Neuronal stem cell (in vitro differentiated cells): ENCODE data around the gene EQTN.

Experiments used
- DNase-seq: peaks from one replicate; pipeline ENCODE4 v3.0.0-alpha.2; 2013; ENCODE audit warnings: low spot score
- H2AFZ ChIP-seq: one replicate; pipeline ENCODE4 v1.6.1; 2013; ENCODE audit warnings: mild to moderate bottlenecking, low read length, inconsistent platforms
- H2AK5ac ChIP-seq: 2 replicates; pipeline ENCODE4 v1.6.1; 2013; ENCODE audit warnings: low read depth, mild to moderate bottlenecking, inconsistent platforms, low read length, moderate library complexity, mixed read lengths
- H2BK120ac ChIP-seq: 2 replicates; pipeline ENCODE4 v1.6.1; 2013; ENCODE audit warnings: low read depth, mild to moderate bottlenecking, inconsistent platforms, low read length, moderate library complexity, mixed read lengths
- H2BK12ac ChIP-seq: one replicate; pipeline ENCODE4 v1.6.1; 2013; ENCODE audit warnings: low read length, inconsistent platforms
- H2BK15ac ChIP-seq: 2 replicates; pipeline ENCODE4 v1.6.1; 2013; ENCODE audit warnings: mild to moderate bottlenecking, low read length, inconsistent platforms, mixed read lengths
- H2BK5ac ChIP-seq: one replicate; pipeline ENCODE4 v1.6.1; 2013; ENCODE audit warnings: inconsistent platforms, mild to moderate bottlenecking, low read length, moderate library complexity
- H3K14ac ChIP-seq: one replicate; pipeline ENCODE4 v1.6.1; 2013; ENCODE audit warnings: low read length, inconsistent platforms
- H3K18ac ChIP-seq: 2 replicates; pipeline ENCODE4 v1.6.1; 2013; ENCODE audit warnings: low read length, inconsistent platforms
- H3K23ac ChIP-seq: 2 replicates; pipeline ENCODE4 v1.6.1; 2013; ENCODE audit warnings: low read depth, mild to moderate bottlenecking, mixed read lengths, low read length, inconsistent platforms; ENCODE audit not compliant: poor library complexity
- H3K27ac ChIP-seq: replicated peaks from 3 replicates; pipeline ENCODE4 v1.5.1; 2013; ENCODE audit warnings: low read length, inconsistent platforms
- H3K27me3 ChIP-seq, 3 experiments: 2 replicates each; pipeline ENCODE4 v1.6.1; 2013; ENCODE audit warnings: low read length in 3 of 3, mild to moderate bottlenecking in 2 of 3, inconsistent platforms in 1 of 3, low read depth in 1 of 3, mixed read lengths in 1 of 3, moderate library complexity in 1 of 3; ENCODE audit not compliant: control insufficient read depth in 3 of 3, insufficient read depth in 3 of 3
- H3K36me3 ChIP-seq, 2 donors: replicated peaks in 1 of 2; 2 replicates each; pipeline ENCODE4 v1.6.1; 2013; ENCODE audit warnings: low read length in 2 of 2; ENCODE audit not compliant: control insufficient read depth in 2 of 2, insufficient read depth in 2 of 2
- H3K4ac ChIP-seq: 2 replicates; pipeline ENCODE4 v1.6.1; 2013; ENCODE audit warnings: inconsistent platforms, mild to moderate bottlenecking, low read length, moderate library complexity
- H3K4me1 ChIP-seq, 2 donors: 1 replicate in 1 of 2; 2 replicates in 1 of 2; pipeline ENCODE4 v1.6.1; 2013; ENCODE audit warnings: low read length in 2 of 2, low read depth in 1 of 2; ENCODE audit not compliant: control insufficient read depth in 2 of 2, insufficient read depth in 1 of 2
- H3K4me2 ChIP-seq: one replicate; pipeline ENCODE4 v1.6.1; 2013; ENCODE audit warnings: mild to moderate bottlenecking, low read length, inconsistent platforms; ENCODE audit not compliant: insufficient read depth, poor library complexity, severe bottlenecking
- H3K4me3 ChIP-seq, 2 donors: 2 replicates each; pipeline ENCODE4 v1.5.1; 2013; ENCODE audit warnings: low read length in 2 of 2, mild to moderate bottlenecking in 2 of 2, inconsistent platforms in 1 of 2, moderate library complexity in 1 of 2
- H3K79me1 ChIP-seq: one replicate; pipeline ENCODE4 v1.6.1; 2013; ENCODE audit warnings: low read depth, mild to moderate bottlenecking, inconsistent platforms, low read length, moderate library complexity
- H3K9ac ChIP-seq: one replicate; pipeline ENCODE4 v1.6.1; 2013; ENCODE audit warnings: mild to moderate bottlenecking, low read depth, low read length, inconsistent platforms; ENCODE audit not compliant: poor library complexity
- H3K9me3 ChIP-seq, 2 donors: replicated peaks in 1 of 2; 2 replicates each; pipeline versions ENCODE3 to v1.6.1; 2013; ENCODE audit warnings: low read length in 2 of 2, mild to moderate bottlenecking in 2 of 2, inconsistent platforms in 1 of 2, low read depth in 1 of 2, mixed read lengths in 1 of 2, moderate library complexity in 1 of 2; ENCODE audit not compliant: control insufficient read depth in 2 of 2, insufficient read depth in 1 of 2
- H4K8ac ChIP-seq: one replicate; pipeline ENCODE4 v1.6.1; 2013; ENCODE audit warnings: low read depth, mild to moderate bottlenecking, inconsistent platforms, low read length, moderate library complexity
- H4K91ac ChIP-seq: one replicate; pipeline ENCODE4 v1.6.1; 2013; ENCODE audit warnings: low read length, low read depth, mild to moderate bottlenecking, inconsistent platforms; ENCODE audit not compliant: poor library complexity
- WGBS, 2 donors: extraction: QIAGEN DNeasy Blood & Tissue Kit; methylation state at CpG; one replicate each; pipeline ENCODE4 v1.1.7; 2013; ENCODE audit warnings: missing lambda C conversion rate in 2 of 2, mixed read lengths in 1 of 2; ENCODE audit not compliant: insufficient read length in 2 of 2, insufficient replicate concordance in 1 of 2; ENCODE audit errors: extremely low coverage in 2 of 2; 5-methylcytosine and 5-hydroxymethylcytosine counted together

Gene EQTN

GRCh38 chr9:27278374-27278773, 18.6 kb downstream of the EQTN start:
- Histone ChIP-seq H2BK120ac (no peak overlapping the region), H3K27ac (no peak overlapping the region), H2BK15ac (no peak overlapping the region), H3K14ac (no peak overlapping the region), H3K9me3 (no peaks in the 10 kb centered on the region), H3K27me3 (no peaks in the 10 kb centered on the region), H2BK5ac (no peak overlapping the region), H3K36me3 (no peaks in the 10 kb centered on the region), H3K4ac (no peak overlapping the region), H2BK12ac (no peak overlapping the region), H3K23ac (no peak overlapping the region), H2AK5ac (no peak overlapping the region), H3K9ac (no peak overlapping the region), H4K8ac (no peak overlapping the region), H3K4me3 (no peak overlapping the region), H3K4me2 (no peak overlapping the region), H3K79me1 (no peaks in the 10 kb centered on the region), H3K4me1 (peaks cover 0 to 2% of the 10 kb centered on the region in 2 donors), H3K18ac (no peak overlapping the region), H2AFZ (no peak overlapping the region), H4K91ac (no peak overlapping the region)
- WGBS, 2 donors: no CpG with 5 or more reads among the region's 1 CpG
- DNase-seq: no peak

- peaks cover 0 to 2% of the 10 kb centered on the region in 2 donors for H3K4me1 ChIP-seq
- no peak overlapping the region for H3K4ac ChIP-seq
- H3K27me3 ChIP-seq: no peaks in the 10 kb centered on the region
- no peak overlapping the region for H3K27ac ChIP-seq
- H3K4me2 ChIP-seq: no peak overlapping the region
- H3K23ac ChIP-seq: no peak overlapping the region
- H3K18ac ChIP-seq: no peak overlapping the region
- no peak overlapping the region for H2AK5ac ChIP-seq
- no peak overlapping the region for H2BK120ac ChIP-seq
- no peak overlapping the region for H3K9ac ChIP-seq
- no peak overlapping the region for H3K14ac ChIP-seq
- no peaks in the 10 kb centered on the region for H3K79me1 ChIP-seq
- no peaks in the 10 kb centered on the region for H3K9me3 ChIP-seq
- peak overlapping the region; percentile 75 for H2AFZ ChIP-seq
- H4K8ac ChIP-seq: no peak overlapping the region
- no CpG with 5 or more reads among the region's 12 CpGs for WGBS, 2 donors
- H2BK5ac ChIP-seq: no peak overlapping the region
- no peak overlapping the region for H2BK15ac ChIP-seq
- no peak overlapping the region for H4K91ac ChIP-seq
- H3K4me3 ChIP-seq: no peak overlapping the region
- H2BK12ac ChIP-seq: no peak overlapping the region
- peak; percentile 54 for DNase-seq
- H3K36me3 ChIP-seq: no peaks in the 10 kb centered on the region
Measured at GRCh38 chr9:27276193-27277030, 20.5 kb downstream of the EQTN start.

- Histone ChIP-seq H3K9ac (no peak overlapping the region), H4K91ac (no peak overlapping the region), H3K18ac (no peak overlapping the region), H3K4me1 (no peaks in the 10 kb centered on the region), H2AFZ (no peak overlapping the region), H2BK5ac (no peak overlapping the region), H3K23ac (no peak overlapping the region), H3K36me3 (no peaks in the 10 kb centered on the region), H3K27ac (no peak overlapping the region), H3K4me2 (no peak overlapping the region), H2BK15ac (no peak overlapping the region), H3K14ac (no peak overlapping the region), H3K4me3 (no peak overlapping the region), H2BK12ac (no peak overlapping the region), H4K8ac (no peak overlapping the region), H3K27me3 (no peaks in the 10 kb centered on the region), H3K4ac (no peak overlapping the region), H3K79me1 (no peaks in the 10 kb centered on the region), H2AK5ac (no peak overlapping the region), H2BK120ac (no peak overlapping the region), H3K9me3 (no peaks in the 10 kb centered on the region)
- no peak for DNase-seq
- WGBS, 2 donors: no CpG with 5 or more reads among the region's 1 CpG
Measured at GRCh38 chr9:27273186-27273585, 23.8 kb downstream of the EQTN start.

- no peak for DNase-seq
- H3K79me1 ChIP-seq: no peaks in the 10 kb centered on the region
- no CpG with 5 or more reads among the region's 2 CpGs for WGBS, 2 donors
- no peaks in the 10 kb centered on the region for H3K9me3 ChIP-seq
- no peak overlapping the region for H3K18ac ChIP-seq
- H2BK5ac ChIP-seq: no peak overlapping the region
- H3K4me2 ChIP-seq: no peak overlapping the region
- no peak overlapping the region for H3K4ac ChIP-seq
- no peak overlapping the region for H4K91ac ChIP-seq
- H3K27ac ChIP-seq: no peak overlapping the region
- H2AFZ ChIP-seq: no peak overlapping the region
- no peak overlapping the region for H2AK5ac ChIP-seq
- no peak overlapping the region for H3K23ac ChIP-seq
- no peak overlapping the region for H3K14ac ChIP-seq
- H3K27me3 ChIP-seq: no peaks in the 10 kb centered on the region
- no peak overlapping the region for H2BK120ac ChIP-seq
- H3K4me3 ChIP-seq: no peak overlapping the region
- H2BK15ac ChIP-seq: no peak overlapping the region
- H2BK12ac ChIP-seq: no peak overlapping the region
- H3K4me1 ChIP-seq: no peaks in the 10 kb centered on the region
- no peaks in the 10 kb centered on the region for H3K36me3 ChIP-seq
- H4K8ac ChIP-seq: no peak overlapping the region
- H3K9ac ChIP-seq: no peak overlapping the region
Measured at GRCh38 chr9:27272103-27272502, 24.8 kb downstream of the EQTN start.
